Brain microvascular endothelial cell (primary cell): ENCODE measurements around the gene ZNF546.

Experiments used
- DNase-seq: peaks from one replicate; pipeline ENCODE4 v3.0.0-alpha.2; 2020
- H3K27ac ChIP-seq: fragments of 250-450 bp; sonication (Bioruptor Pico); 2 replicates; pipeline ENCODE4 v1.5.1; 2020; ENCODE audit warnings: mild to moderate bottlenecking, moderate library complexity
- H3K27me3 ChIP-seq: fragments of 250-450 bp; sonication (Bioruptor Pico); replicated peaks from 2 replicates; pipeline ENCODE4 v1.5.1; 2020; ENCODE audit warnings: mild to moderate bottlenecking
- H3K36me3 ChIP-seq: fragments of 250-450 bp; sonication (Bioruptor Pico); replicated peaks from 2 replicates; pipeline ENCODE4 v1.5.1; 2020; ENCODE audit warnings: mild to moderate bottlenecking
- H3K4me3 ChIP-seq: 2 replicates; pipeline ENCODE4 v1.5.1; 2011; ENCODE audit warnings: low read depth, mild to moderate bottlenecking, control low read depth, low read length, moderate library complexity
- CTCF ChIP-seq: IDR thresholded peaks from 2 replicates; pipeline ENCODE4 v1.5.1; 2011; ENCODE audit warnings: low read depth, mild to moderate bottlenecking, moderate library complexity, low read length, control low read depth, inconsistent platforms; ENCODE audit errors: missing control alignments
- in situ Hi-C: cut with HindIII; loops from 2 replicates; pipeline ENCODE4 v1.10.0; 2017; ENCODE audit warnings: low sequenced_read_pairs, low pct_ligation_motif_present

ZNF546 gene

GRCh38 chr19:40056505-40056904, 59.6 kb downstream of the ZNF546 start:
- Histone ChIP-seq H3K27ac (no peak overlapping the region), H3K27me3 (no peaks in the 10 kb centered on the region), H3K36me3 (no peaks in the 10 kb centered on the region), H3K4me3 (peak overlapping the region; percentile 84)
- in situ Hi-C loops, result no loop called here
- no peak for DNase-seq
- no peak for TF ChIP-seq CTCF

- H3K27me3 ChIP-seq, result no peaks in the 10 kb centered on the region
- no peak for TF ChIP-seq CTCF
- H3K36me3 ChIP-seq, result no peaks in the 10 kb centered on the region
- DNase-seq, result no peak
- in situ Hi-C loops, result no loop called here
- H3K27ac ChIP-seq, result no peak overlapping the region
- H3K4me3 ChIP-seq, result no peak overlapping the region
Measured at GRCh38 chr19:40057166-40057565, 60.3 kb downstream of the ZNF546 start.

- Histone ChIP-seq H3K27ac (no peak overlapping the region), H3K4me3 (no peak overlapping the region), H3K36me3 (no peaks in the 10 kb centered on the region), H3K27me3 (no peaks in the 10 kb centered on the region)
- no peak for TF ChIP-seq CTCF
- DNase-seq, result no peak
- in situ Hi-C loops, result no loop called here
Measured at GRCh38 chr19:40059624-40060023, 62.8 kb downstream of the ZNF546 start.

GRCh38 chr19:40070058-40070457, 73.2 kb downstream of the ZNF546 start:
- Histone ChIP-seq H3K27ac (no peak overlapping the region), H3K4me3 (no peak overlapping the region), H3K27me3 (no peaks in the 10 kb centered on the region), H3K36me3 (peaks cover 14% of the 10 kb centered on the region)
- no peak for DNase-seq
- in situ Hi-C loops, result no loop called here
- TF ChIP-seq CTCF, result no peak
